Fibroblast of peridontal ligament (primary cell): ENCODE measurements around the gene MAB21L3.
"Not testable (repeated sequence)": the region's sequence is repeated elsewhere in the genome, so short reads cannot be mapped to it uniquely, and the experiment has no call there.

ENCODE experiments used
- DNase-seq: peaks from one replicate; pipeline ENCODE4 v3.0.0-alpha.2; 2010; ENCODE audit errors: extremely low read depth

The MAB21L3 gene

DNA sequence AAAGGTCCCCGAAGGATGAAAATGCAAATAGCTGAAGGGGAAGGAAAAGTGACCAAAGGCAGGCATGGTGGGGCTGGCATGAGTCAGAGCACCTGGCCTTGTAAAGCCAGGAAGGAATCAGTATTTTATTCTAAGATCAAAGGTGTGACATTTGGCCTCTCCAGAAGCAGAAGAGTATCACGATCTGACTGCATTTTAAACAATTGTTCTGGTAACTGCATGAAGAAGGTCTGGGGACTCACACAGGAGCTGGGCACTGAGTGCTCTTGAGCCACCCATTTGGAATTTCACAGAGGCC is 23.2 kb downstream of the MAB21L3 start:
- DNase-seq = no peak

GRCh38 chr1:116138277-116138792 is 27.1 kb downstream of the MAB21L3 start:
- DNase-seq = no peak

DNA sequence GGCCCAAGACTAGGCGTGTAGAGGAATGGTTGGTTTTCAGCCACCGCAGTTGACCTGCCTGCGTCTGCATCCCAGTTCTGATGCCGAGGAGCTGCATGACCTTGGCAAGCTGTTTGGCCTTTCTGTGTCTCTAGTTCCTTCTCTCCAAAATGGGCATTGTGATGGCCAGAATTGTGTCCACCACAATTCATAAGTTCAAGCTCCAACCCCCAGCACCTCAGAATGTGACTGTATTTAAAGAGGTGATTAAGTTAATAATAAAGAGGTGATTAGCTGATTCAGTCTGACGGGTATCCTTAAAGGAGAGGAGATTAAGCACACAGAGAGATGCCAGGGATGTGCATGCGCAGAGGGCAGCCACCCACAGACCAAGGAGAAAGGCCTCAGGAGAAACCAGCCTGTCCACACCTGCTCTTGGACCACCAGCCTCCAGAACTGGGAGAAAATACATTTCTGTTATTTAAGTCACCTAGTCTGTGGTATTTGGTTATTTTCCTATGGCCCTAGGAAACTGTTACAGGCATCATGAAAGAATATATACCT is 28.5 kb downstream of the MAB21L3 start:
- DNase-seq = no peak

- no peak for DNase-seq
Observed at GRCh38 chr1:116144151-116144550, 33.0 kb downstream of the MAB21L3 start.

DNA sequence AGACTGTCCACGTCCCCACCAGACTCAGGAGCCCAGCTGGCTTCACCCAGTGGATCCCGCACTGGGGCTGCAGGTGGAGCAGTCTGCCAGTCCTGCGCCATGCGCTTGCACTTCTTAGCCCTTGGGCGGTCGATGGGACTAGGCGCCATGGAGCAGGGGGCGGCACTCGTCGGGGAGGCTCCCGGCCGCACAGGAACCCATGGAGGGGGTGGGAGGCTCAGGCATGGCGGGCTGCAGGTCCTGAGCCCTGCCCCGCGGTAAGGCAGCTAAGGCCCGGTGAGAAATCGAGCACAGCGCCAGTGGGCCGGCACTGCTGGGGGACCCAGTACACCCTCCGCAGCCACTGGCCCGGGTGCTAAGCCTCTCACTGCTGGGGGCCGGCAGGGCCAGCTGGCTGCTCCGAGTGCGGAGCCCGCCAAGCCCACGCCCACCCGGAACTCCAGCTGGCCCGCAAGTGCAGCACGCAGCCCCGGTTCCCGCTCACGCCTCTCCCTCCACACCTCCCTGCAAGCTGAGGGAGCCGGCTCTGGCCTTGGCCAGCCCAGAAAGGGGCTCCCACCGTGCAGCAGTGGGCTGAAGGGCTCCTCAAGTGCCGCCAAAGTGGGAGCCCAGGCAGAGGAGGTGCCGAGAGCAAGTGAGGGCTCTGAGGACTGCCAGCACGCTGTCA is 35.4 kb downstream of the MAB21L3 start:
- not testable (repeated sequence) for DNase-seq

DNA sequence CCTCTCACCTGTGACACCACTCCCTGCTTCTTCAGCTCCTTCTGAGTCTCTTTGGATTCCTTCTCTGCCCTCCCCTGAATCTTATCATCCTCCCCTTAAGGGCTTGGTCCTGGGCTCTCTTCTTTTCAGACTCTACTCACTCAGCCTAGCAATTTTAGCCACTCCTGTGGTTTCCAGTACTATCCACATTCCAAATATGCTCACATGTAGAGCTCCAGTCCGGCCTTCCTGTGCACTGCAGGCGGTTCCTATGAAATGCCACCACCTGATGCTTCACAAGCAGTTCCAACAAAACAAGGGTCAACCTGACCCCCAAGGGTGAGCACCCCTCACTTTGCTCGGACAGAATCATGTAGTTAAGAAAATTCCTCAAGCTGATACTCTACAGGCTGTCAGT is 35.9 kb downstream of the MAB21L3 start:
- no peak for DNase-seq

DNA sequence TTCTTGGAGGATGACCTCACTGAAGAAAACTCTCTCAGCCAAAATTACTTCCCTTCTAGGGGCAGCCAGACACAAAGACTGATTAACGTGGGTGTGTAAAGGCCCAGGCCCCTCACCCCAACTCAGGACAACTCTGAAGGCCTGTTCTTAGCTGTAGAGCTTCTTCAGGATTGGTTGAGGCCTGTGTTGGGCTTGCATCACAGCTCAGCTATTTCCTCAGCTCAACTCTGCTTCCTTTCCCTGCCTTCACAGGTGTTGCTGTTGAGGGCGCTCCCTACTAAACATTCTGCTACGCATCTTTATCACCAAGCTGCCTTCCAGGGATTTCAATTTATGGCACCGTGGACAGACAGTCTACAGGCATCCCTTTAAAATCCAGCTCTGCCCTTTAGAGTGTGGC is 36.8 kb downstream of the MAB21L3 start:
- no peak for DNase-seq

DNA sequence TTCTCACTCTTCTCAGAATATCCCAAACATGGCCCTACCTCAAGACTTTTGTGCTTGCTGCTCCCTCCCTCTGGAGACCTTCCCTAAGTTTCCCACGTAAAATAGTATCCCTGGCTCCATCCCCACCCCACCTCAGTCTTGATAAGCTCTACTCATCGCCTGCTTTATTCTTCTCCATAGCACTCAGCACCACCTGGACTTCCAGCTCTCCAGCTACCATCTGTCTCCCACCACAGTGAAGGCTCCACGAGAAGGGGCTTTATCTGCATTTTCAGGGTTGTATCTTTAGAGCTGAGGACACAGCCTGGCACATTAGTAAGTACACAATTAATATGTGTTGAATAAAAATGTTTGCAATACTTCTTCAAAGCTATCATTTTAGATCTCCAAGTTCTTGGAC is 37.8 kb downstream of the MAB21L3 start:
- DNase-seq = no peak

DNA sequence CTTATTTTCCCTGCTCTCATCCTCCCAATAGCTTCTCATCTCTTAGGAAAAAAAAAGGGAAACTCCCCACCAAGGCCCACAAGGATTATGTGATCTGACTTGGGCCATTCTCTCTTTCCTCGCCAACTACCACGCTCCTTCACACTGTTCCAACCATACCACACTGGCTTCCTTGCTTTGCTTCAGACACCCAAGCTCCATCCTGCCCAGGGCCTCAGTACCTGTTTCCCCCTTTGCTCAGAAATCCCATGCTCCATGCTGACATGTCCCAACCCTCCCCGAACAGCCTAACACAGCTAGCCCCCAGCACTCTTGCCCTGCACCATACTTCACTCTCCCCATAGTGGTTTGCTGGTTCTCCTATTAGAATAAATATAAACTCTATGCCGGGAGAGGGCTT is 39.2 kb downstream of the MAB21L3 start:
- DNase-seq = no peak

GRCh38 chr1:116151739-116152576 is 40.8 kb downstream of the MAB21L3 start:
- peak; percentile 61 for DNase-seq

- no peak for DNase-seq
Observed at GRCh38 chr1:116152577-116152943, 41.4 kb downstream of the MAB21L3 start.

- no peak for DNase-seq
Observed at GRCh38 chr1:116152950-116153691, 41.9 kb downstream of the MAB21L3 start.

DNA sequence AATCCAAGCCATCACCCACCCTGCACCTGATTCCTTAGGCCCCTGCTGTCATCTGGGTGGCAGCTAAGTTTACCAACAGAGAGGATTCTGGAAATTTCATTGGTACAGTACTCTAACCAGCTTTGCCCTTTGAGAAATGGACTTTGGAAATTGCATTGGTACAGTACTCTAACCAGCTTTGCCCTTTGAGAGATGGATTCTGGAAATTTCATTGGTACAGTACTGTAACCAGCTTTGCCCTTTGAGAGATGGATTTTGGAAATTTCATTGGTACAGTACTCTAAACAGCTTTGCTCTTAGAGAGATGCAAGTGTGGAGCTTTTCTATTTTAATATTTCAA is 42.5 kb downstream of the MAB21L3 start:
- DNase-seq = no peak

DNA sequence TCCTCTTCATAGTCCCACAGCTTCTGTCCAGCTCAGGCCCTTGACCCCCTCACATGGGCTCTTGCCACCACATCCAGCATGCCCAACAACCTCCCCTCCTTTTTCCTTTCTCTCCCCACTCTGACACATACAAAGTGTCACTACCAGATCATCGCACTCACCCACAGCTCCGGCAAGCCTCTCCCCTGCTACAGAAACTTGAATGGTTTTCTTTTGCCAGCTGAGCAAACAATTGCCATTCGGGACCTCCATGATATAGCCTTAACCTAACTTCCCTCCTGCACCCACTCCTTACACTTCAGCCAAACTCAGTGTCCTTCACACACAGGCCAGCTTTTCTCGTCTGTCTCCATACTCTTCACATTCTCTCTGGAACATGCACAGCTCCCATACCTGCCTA is 43.3 kb downstream of the MAB21L3 start:
- no peak for DNase-seq

- DNase-seq = no peak
Observed at GRCh38 chr1:116157096-116157495, 45.9 kb downstream of the MAB21L3 start.

GRCh38 chr1:116159177-116159576 is 48.0 kb downstream of the MAB21L3 start:
- no peak for DNase-seq

- no peak for DNase-seq
Observed at GRCh38 chr1:116159611-116160010, 48.4 kb downstream of the MAB21L3 start.

GRCh38 chr1:116161390-116161789 is 50.2 kb downstream of the MAB21L3 start:
- DNase-seq = no peak

DNA sequence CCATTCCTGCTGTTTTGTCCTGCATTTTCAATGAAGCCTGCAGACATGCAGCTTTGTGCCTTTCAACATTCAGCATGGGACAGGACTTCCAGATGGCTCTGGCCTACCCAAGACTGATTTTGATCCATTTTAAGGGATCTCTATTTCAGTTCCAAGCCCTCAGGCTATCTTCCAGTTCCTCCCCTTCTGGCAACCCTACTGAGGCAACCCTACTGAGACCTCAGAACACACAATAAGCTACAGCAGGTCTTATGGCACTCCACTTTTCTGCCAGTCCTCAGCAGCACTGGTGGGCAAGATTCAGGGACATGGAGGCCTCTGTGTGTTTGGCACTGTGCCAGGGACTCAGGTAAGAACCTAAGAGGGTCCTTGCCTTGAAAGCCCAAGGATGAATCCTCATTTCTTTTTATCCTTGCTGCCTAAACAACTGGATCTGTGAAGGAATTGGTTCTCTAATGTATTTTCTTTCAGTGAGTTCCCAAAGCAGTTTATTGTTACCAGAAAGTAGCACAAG is 50.7 kb downstream of the MAB21L3 start:
- DNase-seq = no peak

DNA sequence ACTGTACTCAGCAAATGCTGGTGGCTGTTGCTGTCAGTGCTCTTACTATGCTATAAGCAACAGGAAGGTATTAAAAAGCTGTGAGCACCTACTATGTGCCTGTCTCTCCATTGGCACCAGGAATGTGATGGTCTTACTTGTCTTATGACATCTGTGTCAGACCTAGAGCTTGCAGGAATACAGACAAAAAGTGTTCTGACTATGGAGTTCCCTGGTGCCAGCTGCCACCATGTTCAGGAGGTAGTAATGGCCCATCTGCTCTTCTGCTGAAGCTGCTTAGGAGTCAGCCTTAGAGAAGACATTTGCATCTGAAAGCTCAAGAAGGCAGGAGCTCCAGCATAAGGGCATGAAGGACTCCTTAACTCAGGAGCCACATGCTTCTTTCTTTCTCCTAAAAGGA is 52.3 kb downstream of the MAB21L3 start:
- DNase-seq = no peak

- no peak for DNase-seq
Observed at GRCh38 chr1:116164150-116164549, 53.0 kb downstream of the MAB21L3 start.

- DNase-seq = no peak
Observed at GRCh38 chr1:116164604-116165368, 53.6 kb downstream of the MAB21L3 start.
